Measurements from ENCODE around the gene TMEM135. TPM values are rescaled to one million over a fixed set of nuclear protein-coding genes. Genes with fewer than 3 reads are reported as not detected.
"Not testable (repeated sequence)": the region's sequence is repeated elsewhere in the genome, so short reads cannot be mapped to it uniquely, and the experiment has no call there.

Gene TMEM135
- total RNA-seq, 2 experiments from 2014 or later: 21.6 to 22.8 TPM

DNA sequence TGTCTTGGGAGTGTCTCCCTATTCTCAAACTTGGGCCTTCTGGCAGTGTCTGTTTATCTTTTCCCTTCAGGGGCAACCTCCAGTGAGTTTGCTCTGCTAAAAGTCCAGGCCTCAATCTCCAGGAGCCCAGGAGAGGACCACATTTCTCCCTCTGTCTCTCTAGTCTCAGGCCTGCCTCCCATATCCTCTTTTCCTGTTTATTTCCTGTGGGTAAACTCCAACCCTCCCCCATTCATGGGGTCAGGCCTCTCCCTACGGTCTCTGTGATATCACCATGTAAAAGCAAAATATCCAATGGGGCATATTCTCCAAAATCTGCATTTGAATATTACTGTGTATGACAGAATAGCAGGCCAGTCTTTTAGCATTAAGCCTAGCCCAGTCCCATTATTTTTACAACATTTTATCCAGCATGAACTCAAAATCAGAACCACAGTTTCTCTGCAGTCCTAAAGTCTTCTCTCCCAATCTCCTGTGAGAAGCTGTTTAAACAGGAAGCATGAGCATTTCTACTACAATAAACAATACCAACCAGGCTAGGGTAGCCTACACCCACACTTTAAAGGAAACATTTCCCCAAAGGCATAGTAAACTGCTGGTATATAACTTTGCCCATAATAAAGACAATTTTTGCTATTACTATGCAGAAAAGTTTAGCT is 18.0 kb upstream of the TMEM135 start:
- POLR2A ChIA-PET: no interaction called here
- CTCF ChIA-PET: interaction anchor here (0.6 kb wide), 1 partner anchor 44 kb away, joined by 3 read pairs; no protein-coding TSS in a partner anchor

DNA sequence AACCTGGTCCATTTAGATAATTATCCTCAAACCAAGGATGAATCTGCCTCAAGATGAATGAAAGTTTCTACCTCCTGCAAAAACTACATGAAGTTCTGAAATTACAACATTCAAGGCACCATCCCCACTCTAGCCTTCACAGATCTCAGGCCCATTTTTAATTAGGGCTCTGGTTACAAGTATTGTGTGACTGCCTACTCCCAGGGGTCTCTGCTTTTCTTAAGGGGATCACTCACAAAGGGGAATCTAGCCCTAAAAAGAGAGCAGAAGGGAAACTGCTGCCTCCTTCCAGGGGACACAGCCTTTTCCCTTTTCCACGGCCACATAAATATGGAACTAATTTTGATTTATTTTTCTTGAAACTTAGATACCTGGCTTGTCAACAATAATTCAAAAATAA is 17.4 kb upstream of the TMEM135 start:
- ChIA-PET POLR2A (no interaction called here), CTCF (interaction anchor here (0.6 kb wide), 1 partner anchor 45 kb away, joined by 3 read pairs; no protein-coding TSS in a partner anchor)

DNA sequence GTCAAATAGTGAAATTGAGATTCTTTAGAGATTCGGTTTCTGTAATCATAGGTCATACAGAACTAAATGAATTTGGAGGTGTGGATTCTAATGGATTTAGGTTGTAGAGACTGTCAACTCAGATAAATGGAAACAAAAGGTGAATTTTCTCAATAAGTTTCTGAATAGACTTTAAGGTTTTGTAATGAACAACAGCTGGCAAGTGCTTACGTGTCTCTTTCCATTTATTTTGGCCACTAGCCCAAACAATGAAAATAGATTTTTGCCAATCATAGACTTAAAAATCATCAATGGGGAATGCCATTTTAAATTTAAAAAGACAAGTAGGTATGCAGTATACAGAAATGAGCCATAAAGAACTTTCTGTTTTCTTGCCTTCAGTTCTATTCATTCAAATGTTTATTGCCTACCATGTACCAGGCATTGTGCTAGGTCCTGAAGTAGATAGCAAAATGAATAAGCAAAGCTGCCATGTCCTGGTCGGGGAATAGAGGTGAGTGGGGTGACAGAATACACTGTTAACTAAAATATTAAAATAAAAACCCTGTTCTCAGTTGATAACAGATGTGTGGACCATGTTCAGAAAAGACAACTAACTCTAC is 16.9 kb upstream of the TMEM135 start:
- CTCF ChIA-PET: interaction anchor here (0.6 kb wide), 1 partner anchor 45 kb away, joined by 3 read pairs; no protein-coding TSS in a partner anchor
- POLR2A ChIA-PET: no interaction called here

DNA sequence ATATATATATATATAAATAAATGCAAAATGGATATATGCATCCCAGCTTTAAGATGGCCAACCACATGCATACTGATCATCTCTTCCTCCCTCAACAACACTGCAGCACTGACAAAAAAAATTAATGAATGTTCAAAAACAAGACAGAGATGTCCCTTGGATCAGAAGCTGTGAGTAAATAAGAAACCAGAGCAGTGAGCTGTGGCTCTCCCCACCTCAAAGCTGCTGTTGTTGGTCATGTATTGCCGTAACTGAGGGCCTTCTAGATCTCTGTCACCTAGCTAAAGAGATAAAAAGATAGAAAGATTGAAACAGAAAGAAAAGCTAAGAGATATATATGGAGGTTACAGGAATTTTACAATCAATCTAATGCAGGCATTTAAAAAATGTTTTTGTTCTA is 15.5 kb upstream of the TMEM135 start:
- CTCF ChIA-PET: no interaction called here
- POLR2A ChIA-PET: no interaction called here

DNA sequence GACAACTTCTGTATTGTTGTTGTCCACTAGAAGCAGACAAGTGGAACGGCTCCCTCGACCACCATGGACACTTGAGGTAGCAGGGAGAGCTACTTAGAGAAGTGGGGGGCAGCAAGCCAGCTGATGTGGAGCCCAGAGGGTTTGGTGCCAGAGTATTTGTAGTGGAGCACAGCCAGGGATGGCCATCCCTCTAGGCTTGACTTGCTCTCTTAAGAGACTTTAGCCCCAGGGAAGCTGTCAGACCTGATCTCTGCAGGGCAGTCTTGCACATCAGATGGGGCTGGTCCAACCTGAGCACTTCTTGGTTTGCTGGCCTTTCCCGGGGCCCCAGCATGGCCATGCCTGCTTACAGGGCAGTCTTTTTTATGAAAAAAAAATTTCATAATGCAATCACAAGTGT is 15.0 kb upstream of the TMEM135 start:
- POLR2A ChIA-PET: no interaction called here
- CTCF ChIA-PET: interaction anchor here (0.9 kb wide), 1 partner anchor 291 kb away, joined by 3 read pairs; no protein-coding TSS in a partner anchor

DNA sequence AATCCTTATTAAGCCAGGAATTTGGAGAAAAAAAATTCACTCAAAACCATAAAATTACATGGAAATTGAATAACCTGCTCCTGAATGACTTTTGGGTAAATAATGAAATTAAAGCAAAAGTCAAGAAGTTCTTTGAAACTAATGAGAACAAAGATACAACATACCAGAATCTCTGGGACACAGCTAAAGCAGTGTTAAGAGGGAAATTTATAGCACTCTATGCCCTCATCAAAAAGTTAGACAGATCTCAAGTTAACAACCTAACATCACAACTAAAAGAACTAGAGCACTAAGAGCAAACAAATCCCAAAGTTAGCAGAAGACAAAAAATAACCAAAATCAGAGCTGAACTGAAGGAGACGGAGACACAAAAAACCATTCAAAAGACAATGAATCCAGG is 11.3 kb upstream of the TMEM135 start:
- CTCF ChIA-PET, POLR2A ChIA-PET: not testable (repeated sequence)

DNA sequence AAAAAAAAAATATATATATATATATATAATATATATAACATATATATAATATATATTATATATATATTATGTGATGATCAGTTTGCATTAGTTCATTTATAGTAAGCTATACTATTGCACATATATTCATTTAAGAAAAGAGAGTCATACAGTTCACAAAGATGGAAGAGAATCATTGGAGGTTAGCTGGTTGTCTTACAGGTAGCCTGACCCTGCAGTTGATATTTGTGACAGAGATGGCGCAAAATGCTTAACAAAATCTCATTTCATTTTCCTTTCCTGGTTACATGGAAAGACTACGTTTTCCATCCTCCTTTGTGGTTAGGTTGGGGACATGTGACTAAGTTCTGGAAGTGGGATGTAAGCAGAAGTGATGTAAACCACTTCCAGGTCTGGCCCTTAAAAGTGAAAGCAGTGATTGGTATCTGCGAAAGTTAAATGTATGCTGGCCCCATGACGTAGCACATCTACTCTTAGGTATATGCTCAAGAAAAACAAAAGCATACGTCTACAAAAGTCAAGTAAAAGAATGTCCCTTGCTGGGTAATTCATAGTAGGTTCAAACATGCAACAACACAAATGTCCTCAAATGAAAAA is 7.2 kb upstream of the TMEM135 start:
- CTCF ChIA-PET: no interaction called here
- POLR2A ChIA-PET: no interaction called here

DNA sequence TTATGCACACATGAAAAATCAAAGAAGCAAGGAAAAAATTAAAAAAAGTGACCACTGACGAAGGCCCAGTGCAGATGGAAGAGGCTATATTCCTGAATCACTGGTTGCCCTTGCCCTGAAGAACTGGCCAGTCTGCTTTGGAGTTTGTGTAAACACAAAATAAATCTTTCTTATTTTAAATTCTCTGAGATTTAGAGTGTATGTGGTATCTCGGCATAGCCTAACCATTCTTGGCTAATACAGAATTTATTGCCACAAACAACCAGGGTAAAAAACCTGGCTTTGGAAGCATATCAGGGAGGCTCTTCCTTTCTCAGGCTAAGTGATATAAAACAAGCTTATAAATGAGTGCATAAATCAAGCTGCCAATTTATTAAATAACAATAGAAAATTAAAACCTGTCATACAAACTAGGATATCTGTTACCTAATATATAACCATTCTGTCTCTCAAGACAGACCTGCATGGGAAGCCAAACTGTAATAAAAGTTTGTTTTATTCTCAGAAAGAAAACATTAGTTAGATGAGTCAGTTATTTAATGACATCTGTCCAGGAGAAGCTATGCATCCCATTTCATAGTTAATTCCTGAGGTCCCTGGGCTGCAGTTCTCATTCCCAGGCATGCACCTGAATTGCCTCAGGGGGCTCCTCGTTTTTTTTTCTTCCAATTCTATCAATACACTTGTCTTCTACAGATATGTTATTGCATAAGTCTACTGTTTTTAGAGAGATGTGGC is 6.1 kb upstream of the TMEM135 start:
- CTCF ChIA-PET: no interaction called here
- POLR2A ChIA-PET: no interaction called here

DNA sequence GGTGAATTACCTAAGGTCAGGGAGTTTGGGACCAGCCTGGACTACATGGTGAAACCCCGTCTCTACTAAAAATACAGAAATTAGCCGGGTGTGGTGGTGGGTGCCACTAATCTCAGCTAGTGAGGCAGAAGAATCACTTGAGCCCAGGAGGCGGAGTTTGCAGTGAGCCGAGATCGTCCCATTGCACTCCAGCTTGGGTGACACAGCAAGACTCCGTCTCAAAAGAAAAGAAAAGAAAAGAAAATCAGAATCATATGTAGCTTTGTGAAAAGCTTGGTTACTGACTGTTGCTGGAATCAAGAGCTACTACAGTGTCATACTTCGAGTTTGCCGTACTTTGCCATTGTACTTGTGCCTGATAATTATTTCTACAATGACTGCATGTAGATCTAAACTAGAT is 4.2 kb upstream of the TMEM135 start:
- CTCF ChIA-PET: no interaction called here
- POLR2A ChIA-PET: no interaction called here

DNA sequence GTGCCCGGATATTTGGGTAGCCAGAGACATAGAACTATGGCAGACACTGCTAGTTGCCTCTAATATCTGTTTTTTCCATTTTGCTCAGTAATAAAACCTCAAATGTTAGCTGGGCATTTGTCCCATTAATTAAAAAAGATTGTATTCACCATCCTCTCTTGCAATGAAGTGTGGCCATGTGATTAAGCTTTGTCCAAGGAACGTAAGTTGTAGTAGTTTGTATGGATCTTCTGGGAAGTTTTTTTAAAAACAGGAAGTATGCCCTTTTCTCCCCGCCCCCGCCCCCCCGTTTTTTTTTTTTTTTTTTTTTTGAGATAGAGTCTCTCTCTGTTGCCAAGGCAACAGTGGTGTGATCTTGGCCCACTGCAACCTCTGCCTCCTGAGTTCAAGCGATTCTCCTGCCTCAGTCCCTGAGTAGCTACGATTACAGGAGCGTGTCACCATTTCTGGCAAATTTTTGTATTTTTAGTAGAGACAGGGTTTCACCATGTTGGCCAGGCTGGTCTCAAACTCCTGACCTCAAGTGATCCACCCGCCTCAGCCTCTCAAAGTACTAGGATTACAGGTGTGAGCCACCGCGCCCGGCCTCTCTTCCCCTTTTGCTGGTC is 1.7 kb upstream of the TMEM135 start:
- ChIA-PET CTCF (no interaction called here), POLR2A (no interaction called here)

DNA sequence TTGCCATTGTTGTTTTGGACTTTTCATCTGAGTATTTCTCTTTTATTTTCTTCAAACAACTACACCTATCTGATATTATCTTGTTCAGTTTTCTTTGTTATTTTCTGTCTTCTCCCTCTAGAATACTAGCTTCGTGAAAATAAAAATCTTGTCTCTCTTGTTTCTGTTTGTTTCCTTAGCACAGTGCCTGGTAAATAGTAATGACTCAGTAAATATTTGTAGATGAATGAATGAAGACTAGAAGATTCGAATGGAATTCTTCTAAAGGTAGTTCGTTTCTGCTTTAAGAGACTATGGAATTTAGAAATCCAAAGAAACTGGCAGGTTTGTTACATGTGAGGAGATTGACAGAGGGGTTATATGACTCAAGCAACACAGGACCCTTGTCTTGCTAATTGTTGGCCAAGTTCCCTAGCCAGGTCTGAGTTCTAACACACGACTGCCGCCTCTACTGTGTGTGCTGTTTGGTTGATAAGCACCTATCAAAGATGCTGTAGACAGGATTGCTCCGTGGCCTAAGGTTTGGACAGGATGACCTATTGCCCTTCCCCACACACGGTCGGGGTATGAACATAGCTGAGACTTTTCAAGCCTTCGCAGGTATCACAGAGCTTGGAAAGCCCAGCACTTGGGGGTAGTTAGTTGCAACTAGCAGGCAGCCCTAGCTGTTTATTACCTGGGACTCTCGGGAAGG is 831 bp upstream of the TMEM135 start:
- ChIA-PET POLR2A (no interaction called here), CTCF (no interaction called here)

DNA sequence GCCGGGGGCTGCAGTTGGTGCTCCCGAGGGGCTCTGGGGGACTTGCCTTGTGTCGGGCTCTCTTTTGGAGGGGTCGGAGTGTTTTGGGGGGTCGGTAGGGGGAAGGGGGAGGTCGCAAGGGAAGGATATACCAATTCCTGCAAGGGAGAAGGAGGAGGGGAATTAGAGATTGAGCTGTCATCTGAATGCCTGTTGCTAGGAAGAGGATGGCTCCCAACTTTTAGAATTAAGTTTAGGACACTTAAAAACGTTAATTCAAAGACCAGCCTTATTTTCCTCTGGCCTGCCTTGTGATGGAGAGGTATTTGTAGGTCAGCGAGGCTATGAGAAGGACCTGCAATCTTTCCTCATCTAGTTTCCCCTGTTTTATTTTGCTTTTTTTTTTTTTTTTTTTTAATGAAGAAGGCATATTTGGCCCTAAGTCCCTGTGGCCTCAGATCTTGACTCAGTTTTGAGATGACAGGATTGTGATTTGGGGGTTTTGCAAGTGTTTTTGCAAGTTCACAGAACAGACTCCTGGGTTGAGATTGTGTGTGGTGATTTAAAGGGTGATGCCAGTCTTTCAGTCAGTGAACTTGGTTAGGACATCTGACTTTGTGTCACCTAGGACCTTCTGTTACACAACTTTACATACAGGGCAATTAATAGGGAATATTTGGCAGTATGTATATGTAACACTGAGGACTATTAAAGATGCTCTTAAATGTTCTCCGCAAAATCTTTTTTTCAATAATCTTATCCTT is 672 bp downstream of the TMEM135 start:
- CTCF ChIA-PET: no interaction called here
- POLR2A ChIA-PET: interaction anchor here (0.6 to 0.8 kb wide), 3 partner anchors 27 to 58 kb away, joined by 3 to 10 read pairs (median 7); no protein-coding TSS in a partner anchor

DNA sequence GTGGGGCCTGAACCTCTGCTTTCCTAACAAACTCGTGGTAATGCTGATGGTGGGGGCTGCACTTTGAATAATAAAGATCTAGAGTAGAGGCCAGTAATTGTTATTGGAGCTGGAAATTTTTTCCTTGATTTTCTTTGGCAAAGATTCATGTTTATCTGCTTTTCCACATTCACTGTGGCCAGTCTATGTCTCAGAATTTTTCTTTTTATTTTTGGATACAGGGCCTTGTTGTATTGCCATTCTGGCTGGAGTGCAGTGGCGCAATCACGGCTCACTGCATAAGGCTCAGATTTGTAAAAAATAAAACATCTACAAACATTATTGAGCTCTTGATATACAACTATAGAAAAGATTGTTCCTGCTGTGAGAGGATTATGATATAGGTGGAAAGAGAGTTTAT is 1.6 kb downstream of the TMEM135 start:
- POLR2A ChIA-PET: no interaction called here
- CTCF ChIA-PET: no interaction called here

DNA sequence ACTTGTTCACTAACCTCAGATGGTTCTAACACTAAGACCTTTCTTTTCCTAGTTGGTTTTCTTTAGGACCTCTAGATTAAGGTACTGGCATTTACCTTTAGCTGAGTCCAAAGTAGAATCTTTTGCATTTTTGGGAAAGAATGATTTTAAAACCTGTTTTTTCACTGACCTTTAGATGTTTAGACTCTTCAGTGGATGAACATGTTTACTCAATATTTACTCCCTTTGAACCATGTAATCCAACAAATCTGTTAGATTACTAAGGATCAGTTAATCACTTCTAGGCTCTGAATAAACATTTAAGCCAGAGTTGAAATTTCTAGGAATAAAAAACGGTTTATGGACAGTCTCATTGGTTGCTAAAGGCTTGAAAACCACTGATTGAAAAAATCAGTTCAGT is 6.2 kb downstream of the TMEM135 start:
- CTCF ChIA-PET: no interaction called here
- POLR2A ChIA-PET: no interaction called here

DNA sequence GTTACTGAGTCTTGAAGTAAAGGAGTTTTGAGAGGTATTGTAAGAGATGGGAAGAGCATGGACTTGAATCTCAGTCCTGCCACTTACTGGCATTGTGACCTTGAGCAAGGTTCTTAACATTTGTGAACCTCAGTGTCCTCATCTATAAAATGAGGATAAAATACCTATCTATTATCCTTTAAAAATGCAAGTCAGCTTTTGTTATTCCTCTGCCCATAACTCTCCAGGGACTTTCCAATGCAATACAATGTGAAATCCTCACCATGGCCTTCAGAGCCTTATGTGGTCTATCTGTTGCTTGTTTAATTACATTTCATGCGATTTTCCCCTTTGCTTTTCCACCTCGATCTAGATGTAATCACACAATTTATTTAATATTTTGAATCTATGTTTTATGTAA is 9.1 kb downstream of the TMEM135 start:
- ChIA-PET CTCF (no interaction called here), POLR2A (no interaction called here)

DNA sequence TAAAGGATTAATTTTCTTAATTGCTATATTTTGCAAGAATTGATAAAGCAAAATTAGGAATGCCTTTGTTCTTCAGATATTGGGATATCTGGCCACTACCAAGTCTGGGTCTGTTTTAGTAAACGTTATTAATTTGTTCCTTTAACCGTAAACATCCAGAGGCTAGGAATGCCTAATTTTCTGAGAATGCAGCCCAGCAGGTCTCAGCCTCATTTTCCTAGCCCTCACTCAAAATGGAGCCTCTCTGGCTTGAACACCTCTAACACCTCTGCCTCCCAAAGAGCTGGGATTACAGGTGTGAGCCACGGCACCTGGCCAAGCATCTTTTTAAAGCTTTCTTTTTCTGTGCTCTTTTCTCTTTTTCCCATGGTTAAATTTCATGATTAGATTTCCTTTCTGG is 18.4 kb downstream of the TMEM135 start:
- POLR2A ChIA-PET: no interaction called here
- CTCF ChIA-PET: no interaction called here

DNA sequence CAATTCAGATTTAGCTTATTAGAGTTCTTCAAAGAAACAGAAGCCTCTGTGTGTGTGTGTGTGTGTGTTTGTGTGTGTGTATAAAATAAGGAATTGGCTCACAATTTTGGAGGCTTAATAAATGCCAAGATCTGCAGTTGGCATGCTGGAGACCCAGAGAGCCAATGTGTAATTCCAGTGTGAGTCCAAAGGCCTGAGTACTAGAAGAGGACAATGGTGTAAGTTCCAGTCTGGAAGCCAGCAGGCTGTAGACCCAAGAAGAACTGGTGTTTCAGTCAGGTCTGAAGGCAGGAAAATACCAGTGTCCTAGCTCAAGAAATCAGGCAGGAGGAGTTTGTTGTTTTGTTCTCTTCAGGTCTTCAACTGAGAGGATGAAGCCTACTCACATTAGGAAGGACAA is 20.0 kb downstream of the TMEM135 start:
- CTCF ChIA-PET: no interaction called here

DNA sequence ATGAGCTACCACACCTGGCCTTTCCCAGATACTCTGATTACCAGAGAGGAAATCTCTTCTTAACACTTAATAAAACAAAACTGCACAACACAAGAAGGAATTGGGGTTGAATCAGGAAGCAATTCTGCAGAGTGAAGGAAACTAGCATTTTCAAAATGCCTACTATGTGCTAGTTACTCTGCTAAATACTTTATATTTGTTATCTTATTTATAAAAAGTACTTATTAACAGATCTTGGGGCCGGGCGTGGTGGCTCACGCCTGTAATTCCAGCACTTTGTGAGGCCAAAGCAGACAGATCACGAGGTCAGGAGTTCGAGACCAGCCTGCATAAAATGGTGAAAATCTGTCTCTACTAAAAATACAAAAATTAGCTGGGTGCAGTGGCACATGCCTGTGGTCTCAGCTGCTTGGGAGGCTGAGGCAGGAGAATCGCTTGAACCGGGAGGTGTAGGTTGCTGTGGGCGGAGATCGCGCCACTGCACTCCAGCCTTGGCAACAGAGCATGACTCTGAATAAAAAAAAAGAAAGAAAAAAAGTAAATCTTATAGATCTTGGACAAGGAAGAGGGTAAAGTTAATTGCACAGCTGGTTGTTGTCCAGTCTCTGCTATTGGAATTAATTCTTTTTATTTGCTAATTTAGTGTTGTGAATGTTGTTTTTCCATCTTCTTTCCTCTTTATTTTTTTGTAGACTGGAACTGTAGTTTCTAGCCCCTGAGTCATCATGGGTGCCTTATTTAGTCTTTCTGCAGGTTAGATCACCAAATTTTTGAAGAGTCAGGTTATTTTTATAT is 22.1 kb downstream of the TMEM135 start:
- POLR2A ChIA-PET: no interaction called here
- CTCF ChIA-PET: no interaction called here

More for the DNA sequence above, 20.0 kb downstream of the TMEM135 start:
- POLR2A ChIA-PET: no interaction called here

DNA sequence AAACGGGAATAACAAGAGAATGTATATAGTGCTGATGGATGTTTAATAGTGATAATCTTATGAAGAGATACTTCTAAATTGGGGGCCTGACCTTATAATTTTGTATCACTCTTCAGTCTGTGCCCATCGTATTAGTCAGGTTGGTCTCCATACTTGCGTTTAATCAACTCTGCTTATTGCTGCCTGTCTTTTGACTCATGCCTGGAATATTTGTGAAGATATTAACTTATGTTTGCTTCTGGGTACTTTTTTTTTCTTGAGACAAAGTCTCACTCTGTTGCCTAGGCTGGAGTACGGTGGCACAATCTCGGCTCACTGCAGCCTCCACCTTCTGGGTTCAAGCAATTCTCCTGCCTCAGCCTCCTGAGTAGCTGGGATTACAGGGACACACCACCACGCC is 24.0 kb downstream of the TMEM135 start:
- CTCF ChIA-PET: no interaction called here
- POLR2A ChIA-PET: no interaction called here

Measured in activated CD8-positive, alpha-beta memory T cell treated with anti-CD3 and anti-CD28 coated beads for 36 hours (primary cell).